Measurements from ENCODE around the gene NBPF12. TPM values are rescaled to one million over a fixed set of nuclear protein-coding genes. Genes with fewer than 3 reads are reported as not detected.
"Not testable (repeated sequence)": the region's sequence is repeated elsewhere in the genome, so short reads cannot be mapped to it uniquely, and the experiment has no call there.

The NBPF12 gene
- total and polyA plus RNA-seq, 7 donors: 2.3 to 16.3 (median 8.3) TPM

DNA sequence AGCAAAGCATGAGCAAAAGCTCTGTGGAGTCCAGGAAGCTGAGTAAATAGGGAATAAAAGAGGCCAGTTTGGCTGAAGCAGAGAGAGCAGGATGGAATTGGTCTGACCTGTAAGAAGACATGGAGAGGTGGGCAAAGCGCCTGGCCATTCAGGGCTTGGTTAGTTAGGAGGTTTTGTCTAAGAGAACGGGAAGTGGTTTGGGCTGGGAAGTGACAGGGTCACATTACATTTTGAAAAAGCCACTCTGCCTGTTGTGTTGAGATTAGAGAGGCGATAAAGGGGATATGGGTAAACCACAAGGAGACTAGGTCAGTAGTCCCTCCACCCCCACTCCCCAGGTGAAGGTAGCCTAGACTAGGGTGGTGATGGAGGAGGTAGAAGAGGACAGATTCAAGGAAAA is 662 bp upstream of the NBPF12 start:
- H3K36me3 ChIP-seq; H3K4me3 ChIP-seq; H3K27me3 ChIP-seq; intact Hi-C loops (cut with DNase I); DNase-seq; H3K27ac ChIP-seq; H3K4me1 ChIP-seq; H3K9me3 ChIP-seq: not testable (repeated sequence)
- WGBS, 2 donors: 94% methylated on average over 3 of the region's 3 CpGs; no CpG with 5 or more reads in 1 of the 2 donors

GRCh38 chr1:146938927-146939786 is 1.0 kb downstream of the NBPF12 start:
- H3K27me3 ChIP-seq; H3K36me3 ChIP-seq; H3K9me3 ChIP-seq; H3K4me1 ChIP-seq; intact Hi-C loops (cut with DNase I): not testable (repeated sequence)
- peak overlapping the region; percentile 47 to 84 (median 78) for H3K4me3 ChIP-seq
- DNase-seq: peak; percentile 65
- WGBS, 2 donors: 1 to 6% methylated on average over 55 of the region's 55 CpGs
- peak overlapping the region; percentile 86 to 90 (median 88) for H3K27ac ChIP-seq

- H3K9me3 ChIP-seq; DNase-seq; H3K4me3 ChIP-seq; H3K27me3 ChIP-seq; intact Hi-C loops (cut with DNase I); H3K27ac ChIP-seq; H3K4me1 ChIP-seq; H3K36me3 ChIP-seq: not testable (repeated sequence)
- WGBS, 2 donors: 19 to 67% methylated on average over 3 of the region's 7 CpGs
Observed at GRCh38 chr1:146940293-146940692, 2.2 kb downstream of the NBPF12 start.

DNA sequence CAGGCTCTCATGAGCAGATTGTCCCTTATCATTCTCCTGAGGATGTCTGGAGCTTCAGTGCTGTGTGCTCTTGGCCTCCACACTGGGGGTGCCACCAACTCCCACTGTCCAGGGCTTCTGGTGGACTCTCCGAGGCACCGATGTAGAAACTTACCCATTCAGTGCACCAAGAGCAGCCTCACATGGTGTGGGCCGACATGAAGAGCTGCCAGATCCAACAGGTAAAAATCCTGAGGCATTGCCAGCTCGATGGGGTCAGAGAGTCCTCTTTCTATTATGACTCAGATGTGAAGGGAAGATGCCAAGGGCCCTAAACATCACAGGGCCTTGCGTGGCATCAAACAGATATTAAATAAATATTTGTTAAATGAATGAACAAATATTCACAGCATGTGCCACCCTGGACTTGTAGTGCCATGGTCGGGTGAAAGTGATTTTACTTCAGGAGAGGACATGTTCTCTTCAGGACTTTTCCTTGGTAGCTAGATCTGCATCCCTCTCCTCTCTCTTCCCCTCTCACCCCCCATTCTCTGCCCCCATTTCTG is 5.3 kb downstream of the NBPF12 start:
- H3K27me3 ChIP-seq; H3K27ac ChIP-seq; H3K4me1 ChIP-seq; H3K4me3 ChIP-seq; DNase-seq; H3K36me3 ChIP-seq; H3K9me3 ChIP-seq; intact Hi-C loops (cut with DNase I): not testable (repeated sequence)
- 71 to 81% methylated on average over 6 of the region's 6 CpGs for WGBS, 2 donors

DNA sequence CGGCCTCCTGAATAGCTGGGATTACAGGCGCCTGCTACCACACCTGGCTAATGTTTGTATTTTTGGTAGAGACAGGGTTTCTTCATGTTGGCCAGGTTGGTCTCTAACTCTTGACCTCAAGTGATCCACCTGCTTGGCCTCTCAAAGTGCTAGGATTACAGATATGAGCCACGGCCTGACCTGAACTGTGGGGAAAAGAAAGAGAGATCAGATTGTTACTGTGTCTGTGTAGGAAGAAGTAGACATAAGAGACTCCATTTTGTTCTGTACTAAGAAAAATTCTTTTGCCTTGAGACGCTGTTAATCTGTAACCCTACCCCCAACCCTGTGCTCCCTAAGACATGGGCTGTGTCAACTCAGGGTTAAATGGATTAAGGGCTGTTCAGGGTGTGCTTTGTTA is 10.0 kb downstream of the NBPF12 start:
- 97% methylated on average over 3 of the region's 4 CpGs for WGBS, 2 donors
- H3K9me3 ChIP-seq; H3K27me3 ChIP-seq; H3K4me1 ChIP-seq; H3K4me3 ChIP-seq; DNase-seq; intact Hi-C loops (cut with DNase I); H3K27ac ChIP-seq: not testable (repeated sequence)
- H3K36me3 ChIP-seq: peaks cover 0 to 12% (median 0%) of the 10 kb centered on the region in 4 donors

DNA sequence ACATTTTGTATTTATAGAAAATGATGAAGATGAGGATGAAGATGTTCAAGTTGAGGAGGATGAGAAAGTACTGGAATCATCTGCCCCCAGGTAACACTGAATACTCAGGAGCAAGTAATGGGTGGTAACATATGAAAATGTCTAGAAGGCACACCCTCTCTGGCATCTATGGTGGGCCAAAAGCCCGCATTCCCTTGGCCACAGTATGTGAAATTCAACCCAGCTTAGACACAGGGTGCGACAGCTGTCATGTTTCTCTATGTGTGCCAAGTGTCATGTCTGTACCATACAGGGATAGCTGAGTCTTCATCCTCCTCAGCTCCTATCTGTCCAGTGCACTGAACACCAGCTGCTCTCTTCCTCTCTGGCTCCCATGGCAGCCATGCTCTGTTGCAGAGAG is 26.2 kb downstream of the NBPF12 start:
- H3K27me3 ChIP-seq; H3K27ac ChIP-seq; intact Hi-C loops (cut with DNase I); DNase-seq; H3K4me3 ChIP-seq; H3K9me3 ChIP-seq; H3K4me1 ChIP-seq: not testable (repeated sequence)
- 79 to 81% methylated on average over 2 of the region's 2 CpGs for WGBS, 2 donors
- H3K36me3 ChIP-seq: peaks cover 0 to 11% (median 0%) of the 10 kb centered on the region in 4 donors

GRCh38 chr1:146966351-146966750 is 28.2 kb downstream of the NBPF12 start:
- DNase-seq; H3K27me3 ChIP-seq; H3K4me3 ChIP-seq; H3K4me1 ChIP-seq; intact Hi-C loops (cut with DNase I); H3K27ac ChIP-seq; H3K9me3 ChIP-seq: not testable (repeated sequence)
- 30 to 41% methylated on average over 6 of the region's 8 CpGs for WGBS, 2 donors
- H3K36me3 ChIP-seq: peaks cover 0 to 25% (median 3%) of the 10 kb centered on the region in 4 donors

GRCh38 chr1:146970656-146971055 is 32.5 kb downstream of the NBPF12 start:
- intact Hi-C loops (cut with DNase I); H3K9me3 ChIP-seq; H3K27me3 ChIP-seq; H3K4me1 ChIP-seq; H3K4me3 ChIP-seq; H3K27ac ChIP-seq; DNase-seq: not testable (repeated sequence)
- H3K36me3 ChIP-seq: peaks cover 0 to 14% (median 3%) of the 10 kb centered on the region in 4 donors
- 64 to 82% methylated on average over 2 of the region's 2 CpGs for WGBS, 2 donors

- peaks cover 0 to 14% (median 3%) of the 10 kb centered on the region in 4 donors for H3K36me3 ChIP-seq
- DNase-seq; intact Hi-C loops (cut with DNase I); H3K27me3 ChIP-seq; H3K9me3 ChIP-seq; H3K4me1 ChIP-seq; H3K27ac ChIP-seq; H3K4me3 ChIP-seq: not testable (repeated sequence)
- 58 to 60% methylated on average over 3 to 4 of the region's 5 CpGs for WGBS, 2 donors
Observed at GRCh38 chr1:146972681-146973080, 34.6 kb downstream of the NBPF12 start.

GRCh38 chr1:146985855-146986254 is 47.7 kb downstream of the NBPF12 start:
- WGBS, 2 donors: 81 to 93% methylated on average over 4 of the region's 4 CpGs
- intact Hi-C loops (cut with DNase I); H3K27ac ChIP-seq; H3K4me1 ChIP-seq; DNase-seq; H3K9me3 ChIP-seq; H3K27me3 ChIP-seq; H3K4me3 ChIP-seq: not testable (repeated sequence)
- H3K36me3 ChIP-seq: peaks cover 0 to 15% (median 5%) of the 10 kb centered on the region in 4 donors

DNA sequence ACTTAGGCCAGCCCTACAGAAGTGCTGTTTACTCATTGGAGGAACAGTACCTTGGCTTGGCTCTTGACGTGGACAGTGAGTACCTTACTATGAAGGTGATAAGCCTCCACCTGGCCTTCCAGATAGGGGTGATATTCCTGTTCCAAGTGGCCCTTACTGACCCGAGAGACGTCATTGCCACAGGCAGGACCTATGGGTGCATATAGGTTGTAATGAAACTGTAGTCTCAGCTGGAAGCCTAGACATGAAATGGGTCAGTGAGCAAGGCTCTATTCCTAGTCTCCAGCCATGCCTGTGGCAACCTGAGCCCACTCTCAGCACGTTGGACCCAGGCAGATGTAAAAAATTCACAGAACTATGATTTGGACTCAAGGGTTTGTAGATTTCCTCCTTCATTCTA is 48.3 kb downstream of the NBPF12 start:
- not testable (repeated sequence) for H3K27ac ChIP-seq, DNase-seq

More for the DNA sequence above, 48.3 kb downstream of the NBPF12 start:
- intact Hi-C loops (cut with DNase I); H3K4me1 ChIP-seq; H3K27me3 ChIP-seq; H3K4me3 ChIP-seq; H3K9me3 ChIP-seq: not testable (repeated sequence)
- 96 to 98% methylated on average over 2 of the region's 4 CpGs for WGBS, 2 donors
- peaks cover 0 to 18% (median 4%) of the 10 kb centered on the region in 4 donors for H3K36me3 ChIP-seq
